Left ventricle myocardium inferior (tissue), 1 donor: ENCODE measurements around the gene NAALADL2. TPM values are rescaled to one million over a fixed set of nuclear protein-coding genes. Genes with fewer than 3 reads are reported as not detected.
"Not testable (repeated sequence)": the region's sequence is repeated elsewhere in the genome, so short reads cannot be mapped to it uniquely, and the experiment has no call there.

Source experiments
- DNase-seq: peaks from one replicate; pipeline ENCODE4 v3.0.0-alpha.2; 2020
- H3K27ac ChIP-seq: fragments of 200-600 bp; replicated peaks from 2 replicates; pipeline ENCODE4 v1.8.0; 2021
- H3K27me3 ChIP-seq: fragments of 200-600 bp; 2 replicates; pipeline ENCODE4 v1.8.0; 2021; ENCODE audit warnings: low read depth
- H3K36me3 ChIP-seq: fragments of 200-600 bp; 2 replicates; pipeline ENCODE4 v1.8.0; 2021
- H3K4me1 ChIP-seq: fragments of 200-600 bp; 2 replicates; pipeline ENCODE4 v1.8.0; 2021
- H3K4me3 ChIP-seq: fragments of 200-600 bp; 2 replicates; pipeline ENCODE4 v1.8.0; 2021; ENCODE audit warnings: mild to moderate bottlenecking, moderate library complexity
- H3K9me3 ChIP-seq: fragments of 200-600 bp; replicated peaks from 2 replicates; pipeline ENCODE4 v1.8.0; 2021
- intact Hi-C: fragments of 100-400 bp; cut with micrococcal nuclease; formaldehyde crosslinking; loops from one replicate; pipeline ENCODE4 v1.11.0; 2022
- total RNA-seq: library from RNA; stranded (reverse); fragmentation: NEBNext Ultra II Directional; extraction: Animal tissue kit (Norgen Biotek cat#: 25700); gene quantifications from one replicate; pipeline ENCODE4 v1.2.1, GENCODE V29; 2021
- TF ChIP-seq, protein P1 (sequence below): fragments of 200-600 bp; IDR thresholded peaks from 2 replicates; pipeline ENCODE4 v1.8.0; 2021; ENCODE audit warnings: antibody characterized with exemption, mild to moderate bottlenecking, borderline replicate concordance
- donor health status: DM: no; HTN: yes; CAD: no; lungs with severe emphysema.

The NAALADL2 gene
- total RNA-seq, 1 donor from 2014 or later: 5.8 TPM

DNA sequence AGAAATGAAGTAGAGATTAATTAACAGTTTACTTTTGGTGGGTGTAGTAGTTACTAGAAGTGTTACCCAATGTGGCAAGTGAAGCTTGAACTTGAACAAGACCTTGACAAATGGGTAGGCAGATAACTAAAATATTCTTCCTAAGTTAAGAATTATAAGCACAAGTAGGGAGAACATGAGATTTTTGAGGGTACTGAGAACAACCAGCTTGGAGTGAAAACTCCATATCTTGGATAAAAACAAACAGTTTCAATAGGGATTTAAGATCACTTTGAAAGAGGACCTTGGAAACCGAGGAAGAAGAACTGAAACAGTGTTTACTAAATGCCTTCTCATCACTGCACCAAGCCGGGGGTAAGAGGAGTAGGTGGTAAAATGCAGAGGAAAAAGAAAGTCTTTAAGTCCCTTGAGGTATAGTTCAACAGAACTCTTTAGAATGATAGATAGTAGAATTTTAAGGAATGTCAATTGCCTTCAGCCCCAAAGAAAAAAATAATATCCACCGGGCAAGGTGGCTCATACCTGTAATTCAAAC lies 496.7 kb downstream of the NAALADL2 start:
- intact Hi-C loops: no loop called here
- H3K4me1 ChIP-seq: no peaks in the 10 kb centered on the region

DNA sequence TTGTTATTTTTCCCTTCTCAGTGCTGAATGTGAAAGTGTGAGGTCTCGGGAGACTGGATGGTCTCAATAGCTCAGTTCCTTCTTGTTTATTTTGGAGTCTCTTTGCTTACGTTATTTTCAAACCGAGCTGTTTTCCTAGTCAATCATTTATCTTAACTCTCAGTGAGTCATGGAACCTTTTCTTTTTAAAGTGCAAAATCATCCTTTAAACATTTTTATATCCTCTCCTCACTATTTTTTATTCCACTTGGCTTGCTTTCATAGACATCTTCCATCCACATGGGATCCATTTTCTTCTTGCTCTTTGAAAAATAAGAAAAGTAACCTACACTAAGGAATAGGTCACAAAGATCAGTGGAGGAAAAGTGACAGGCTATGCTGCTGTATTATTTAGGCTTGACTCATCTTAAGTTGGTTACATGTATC lies 497.8 kb downstream of the NAALADL2 start:
- Histone ChIP-seq H3K36me3 (no peaks in the 10 kb centered on the region), H3K27me3 (no peaks in the 10 kb centered on the region), H3K9me3 (no peaks in the 10 kb centered on the region), H3K27ac (no peak overlapping the region), H3K4me1 (no peaks in the 10 kb centered on the region), H3K4me3 (no peak overlapping the region)
- no peak for DNase-seq
- intact Hi-C loops: no loop called here
- TF ChIP-seq, protein P1, sequence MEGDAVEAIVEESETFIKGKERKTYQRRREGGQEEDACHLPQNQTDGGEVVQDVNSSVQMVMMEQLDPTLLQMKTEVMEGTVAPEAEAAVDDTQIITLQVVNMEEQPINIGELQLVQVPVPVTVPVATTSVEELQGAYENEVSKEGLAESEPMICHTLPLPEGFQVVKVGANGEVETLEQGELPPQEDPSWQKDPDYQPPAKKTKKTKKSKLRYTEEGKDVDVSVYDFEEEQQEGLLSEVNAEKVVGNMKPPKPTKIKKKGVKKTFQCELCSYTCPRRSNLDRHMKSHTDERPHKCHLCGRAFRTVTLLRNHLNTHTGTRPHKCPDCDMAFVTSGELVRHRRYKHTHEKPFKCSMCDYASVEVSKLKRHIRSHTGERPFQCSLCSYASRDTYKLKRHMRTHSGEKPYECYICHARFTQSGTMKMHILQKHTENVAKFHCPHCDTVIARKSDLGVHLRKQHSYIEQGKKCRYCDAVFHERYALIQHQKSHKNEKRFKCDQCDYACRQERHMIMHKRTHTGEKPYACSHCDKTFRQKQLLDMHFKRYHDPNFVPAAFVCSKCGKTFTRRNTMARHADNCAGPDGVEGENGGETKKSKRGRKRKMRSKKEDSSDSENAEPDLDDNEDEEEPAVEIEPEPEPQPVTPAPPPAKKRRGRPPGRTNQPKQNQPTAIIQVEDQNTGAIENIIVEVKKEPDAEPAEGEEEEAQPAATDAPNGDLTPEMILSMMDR: no peak

More for the DNA sequence above, 496.7 kb downstream of the NAALADL2 start:
- no peak overlapping the region for H3K4me3 ChIP-seq
- TF ChIP-seq, protein P1: no peak
- H3K27ac ChIP-seq: no peak overlapping the region
- no peaks in the 10 kb centered on the region for H3K9me3 ChIP-seq
- no peaks in the 10 kb centered on the region for H3K36me3 ChIP-seq
- no peak for DNase-seq
- H3K27me3 ChIP-seq: no peaks in the 10 kb centered on the region

DNA sequence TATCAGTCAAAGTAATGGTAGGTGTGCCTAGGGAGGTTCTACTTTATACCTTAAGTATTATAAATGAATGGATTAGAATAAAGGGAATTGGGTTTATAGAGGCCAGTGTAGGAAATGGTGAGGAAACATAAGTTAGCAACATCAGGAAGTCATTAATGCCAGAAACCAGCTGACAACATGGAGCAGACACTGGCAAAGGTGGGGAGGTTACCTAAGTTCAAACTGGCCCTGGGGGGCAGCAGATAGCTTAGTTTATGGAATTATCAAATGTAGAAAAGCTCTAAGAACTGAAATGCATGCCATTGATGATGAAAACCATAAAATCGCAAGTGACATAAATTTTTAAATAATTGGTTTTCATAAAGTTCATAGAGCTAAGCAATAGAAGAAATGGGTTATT lies 498.6 kb downstream of the NAALADL2 start:
- H3K9me3 ChIP-seq: peaks cover 5% of the 10 kb centered on the region
- DNase-seq: no peak
- no peak overlapping the region for H3K4me3 ChIP-seq
- TF ChIP-seq, protein P1: no peak
- H3K27me3 ChIP-seq: no peaks in the 10 kb centered on the region
- H3K4me1 ChIP-seq: no peaks in the 10 kb centered on the region
- no peaks in the 10 kb centered on the region for H3K36me3 ChIP-seq
- no peak overlapping the region for H3K27ac ChIP-seq
- intact Hi-C loops: no loop called here

DNA sequence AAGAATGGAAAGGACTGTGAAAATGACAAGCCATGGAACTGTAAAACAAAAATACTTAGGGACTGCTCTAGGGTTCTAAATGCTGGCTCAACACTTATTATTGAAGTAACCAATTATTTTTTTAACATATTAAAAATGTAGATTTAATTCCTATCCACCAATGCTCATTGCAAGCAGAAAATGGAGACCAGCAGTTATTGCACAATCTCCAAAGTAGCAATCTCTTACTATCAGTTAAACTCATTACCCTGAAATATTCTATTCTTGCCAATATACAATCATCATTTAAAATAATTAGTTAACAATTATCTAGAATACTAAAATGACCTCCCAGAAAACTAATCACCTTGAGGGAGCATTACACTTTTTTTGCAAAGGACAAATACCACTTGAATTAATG lies 499.8 kb downstream of the NAALADL2 start:
- no peaks in the 10 kb centered on the region for H3K27me3 ChIP-seq
- intact Hi-C loops: no loop called here
- no peak overlapping the region for H3K4me3 ChIP-seq
- no peaks in the 10 kb centered on the region for H3K4me1 ChIP-seq
- H3K36me3 ChIP-seq: no peaks in the 10 kb centered on the region
- peaks cover 8% of the 10 kb centered on the region for H3K9me3 ChIP-seq
- no peak overlapping the region for H3K27ac ChIP-seq
- TF ChIP-seq, protein P1: no peak
- no peak for DNase-seq

DNA sequence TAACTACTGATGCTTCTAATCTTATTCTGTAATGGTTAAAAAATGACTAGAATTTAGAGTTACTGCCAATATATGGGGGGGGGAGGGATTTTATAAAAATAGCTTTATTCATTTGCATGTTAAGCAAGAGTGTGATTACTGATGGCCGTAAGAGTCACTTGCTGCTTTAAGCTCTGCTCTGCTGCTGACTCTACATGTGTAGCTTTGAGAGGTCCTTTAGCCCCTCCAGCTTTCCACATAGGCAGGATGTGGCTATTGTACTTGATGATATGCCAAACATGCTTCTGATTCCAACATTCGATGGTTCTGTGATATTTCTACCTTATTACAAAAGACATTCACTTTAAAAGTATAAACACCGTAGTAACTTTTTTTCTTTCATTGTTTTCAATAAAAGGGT lies 511.3 kb downstream of the NAALADL2 start:
- DNase-seq, H3K9me3 ChIP-seq, H3K4me1 ChIP-seq, H3K36me3 ChIP-seq, intact Hi-C loops, H3K4me3 ChIP-seq, H3K27ac ChIP-seq, H3K27me3 ChIP-seq: not testable (repeated sequence)

DNA sequence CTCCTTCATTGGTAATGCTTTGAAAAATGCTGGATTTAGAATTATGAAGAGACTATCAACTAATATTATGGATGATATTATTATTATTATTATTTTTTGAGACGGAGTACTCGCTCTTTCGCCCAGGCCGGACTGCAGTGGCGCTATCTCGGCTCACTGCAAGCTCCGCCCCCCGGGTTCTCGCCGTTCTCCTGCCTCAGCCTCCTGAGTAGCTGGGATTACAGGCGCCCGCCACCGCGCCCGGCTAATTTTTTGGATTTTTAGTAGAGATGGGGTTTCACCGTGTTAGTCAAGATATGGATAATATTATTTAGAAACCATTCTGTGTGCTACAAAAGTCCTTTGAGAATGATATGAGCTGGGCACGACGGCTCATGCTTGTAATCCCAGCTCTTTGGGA lies 512.1 kb downstream of the NAALADL2 start:
- not testable (repeated sequence) for H3K27me3 ChIP-seq

More for the DNA sequence above, 512.1 kb downstream of the NAALADL2 start:
- H3K36me3 ChIP-seq, intact Hi-C loops, H3K27ac ChIP-seq, DNase-seq, H3K4me1 ChIP-seq, H3K9me3 ChIP-seq, H3K4me3 ChIP-seq: not testable (repeated sequence)
